DOHH2 (cell line): Measurements from ENCODE around the gene BHLHE40.

Experiments
- CTCF ChIP-seq: fragments of 200-600 bp; sonication (generic); IDR thresholded peaks from one replicate; pipeline ENCODE4 v1.5.1; 2014; ENCODE audit warnings: antibody characterized with exemption, mild to moderate bottlenecking, low read depth, low read length; ENCODE audit not compliant: poor library complexity, severe bottlenecking
- EZH2phosphoT487 ChIP-seq: fragments of 200-600 bp; sonication (generic); IDR thresholded peaks from 2 replicates; pipeline ENCODE4 v1.6.1; 2017; ENCODE audit warnings: borderline replicate concordance, mild to moderate bottlenecking, antibody characterized with exemption, low read length, moderate library complexity, mixed read lengths

- TF ChIP-seq CTCF, result no peak
- no peak for TF ChIP-seq EZH2phosphoT487
Observed at GRCh38 chr3:5002174-5002870, 23.1 kb downstream of the BHLHE40 start.
